Gastroesophageal sphincter (tissue), 4 donors: ENCODE data around the gene NHS. TPM values are rescaled to one million over a fixed set of nuclear protein-coding genes. Genes with fewer than 3 reads are reported as not detected.

ENCODE experiments used
- ATAC-seq: fragments of 150-250 bp; one replicate; pipeline ENCODE4 v1.9.1; 2016; ENCODE audit warnings: mild to moderate bottlenecking, moderate library complexity
- H3K27ac ChIP-seq, 4 donors: fragments of 200-600 bp; sonication (generic) in 3 of 4; 1 replicate in 3 of 4; 2 replicates in 1 of 4; pipeline ENCODE4 v1.5.1; 2016 to 2019
- H3K27me3 ChIP-seq: fragments of 200-600 bp; sonication (generic); one replicate; pipeline ENCODE4 v1.5.1; 2019
- H3K36me3 ChIP-seq, 2 donors: fragments of 200-600 bp; sonication (generic); one replicate each; pipeline ENCODE4 v1.5.1; 2019; ENCODE audit warnings: control low read depth in 1 of 2
- H3K4me1 ChIP-seq, 3 donors: fragments of 200-600 bp; sonication (generic); 1 replicate in 2 of 3; 2 replicates in 1 of 3; pipeline ENCODE4 v1.5.1; 2016 to 2019; ENCODE audit warnings: control low read depth in 2 of 3
- H3K4me3 ChIP-seq, 2 donors: fragments of 200-600 bp; sonication (generic); one replicate each; pipeline ENCODE4 v1.5.1; 2019; ENCODE audit warnings: mild to moderate bottlenecking in 1 of 2, moderate library complexity in 1 of 2
- H3K9me3 ChIP-seq, 3 donors: fragments of 200-600 bp; sonication (generic); one replicate each; pipeline ENCODE4 v1.5.1; 2017 to 2019; ENCODE audit warnings: control low read depth in 2 of 3
- CTCF ChIP-seq, 4 experiments: fragments of 200-600 bp in 2 of 4; fragments of 450-650 bp in 2 of 4; sonication (generic) in 1 of 4; IDR thresholded peaks; one replicate each; pipeline ENCODE4 v1.5.1; 2017 to 2019; ENCODE audit warnings: antibody characterized with exemption in 4 of 4, mild to moderate bottlenecking in 2 of 4, moderate library complexity in 2 of 4
- EP300 ChIP-seq: sonication (generic); formaldehyde crosslinking; IDR thresholded peaks from one replicate; pipeline ENCODE4 v1.6.1; 2017; ENCODE audit warnings: antibody characterized with exemption, mild to moderate bottlenecking
- POLR2A ChIP-seq, 2 donors: fragments of 450-650 bp; IDR thresholded peaks; one replicate each; pipeline ENCODE4 v1.6.1; 2017; ENCODE audit warnings: antibody characterized with exemption in 2 of 2, mild to moderate bottlenecking in 2 of 2, moderate library complexity in 1 of 2
- POLR2AphosphoS5 ChIP-seq: sonication (generic); formaldehyde crosslinking; IDR thresholded peaks from one replicate; pipeline ENCODE4 v1.6.1; 2017; ENCODE audit warnings: antibody characterized with exemption
- WGBS, 2 donors: methylation state at CpG; one replicate each; pipeline ENCODE4 v1.1.5; 2018; ENCODE audit warnings: low coverage in 1 of 2; 5-methylcytosine and 5-hydroxymethylcytosine counted together
- total RNA-seq, 4 donors: library from RNA; depleted of rRNA; stranded (reverse); fragments of >200 nt; gene quantifications; one replicate each; pipeline ENCODE4 v1.1.0, GENCODE V29; 2016

NHS gene
- total RNA-seq, 4 donors from 2014 or later, result 4.7 to 12.3 (median 6.6) TPM

- ATAC-seq, result no peak
- H3K4me1 ChIP-seq, result peaks cover 0 to 15% (median 0%) of the 10 kb centered on the region in 3 donors
- no peak for TF ChIP-seq POLR2A (IDR thresholded peaks at IDR 0.05)
- no peak for TF ChIP-seq EP300
- no peak for TF ChIP-seq POLR2AphosphoS5
- no peak for TF ChIP-seq CTCF (IDR thresholded peaks at IDR 0.05)
- H3K9me3 ChIP-seq, result no peaks in the 10 kb centered on the region
- no peaks in the 10 kb centered on the region for H3K27me3 ChIP-seq
- no peak overlapping the region for H3K4me3 ChIP-seq
- no peaks in the 10 kb centered on the region for H3K36me3 ChIP-seq
- WGBS, 2 donors, result 34 to 50% methylated on average over 2 of the region's 2 CpGs
- H3K27ac ChIP-seq, result no peak overlapping the region
Observed at GRCh38 chrX:17682259-17682658, 307.3 kb downstream of the NHS start.

GRCh38 chrX:17685026-17685425 lies 310.0 kb downstream of the NHS start:
- no peak overlapping the region for H3K27ac ChIP-seq
- no peaks in the 10 kb centered on the region for H3K36me3 ChIP-seq
- no peaks in the 10 kb centered on the region for H3K27me3 ChIP-seq
- TF ChIP-seq CTCF (IDR thresholded peaks at IDR 0.05) (no peak), EP300 (no peak), POLR2AphosphoS5 (no peak), POLR2A (IDR thresholded peaks at IDR 0.05) (no peak)
- H3K4me3 ChIP-seq, result no peak overlapping the region
- peaks cover 0 to 18% (median 0%) of the 10 kb centered on the region in 3 donors for H3K4me1 ChIP-seq
- 62 to 76% methylated on average over 3 to 4 of the region's 4 CpGs for WGBS, 2 donors
- no peak for ATAC-seq
- H3K9me3 ChIP-seq, result no peaks in the 10 kb centered on the region

DNA sequence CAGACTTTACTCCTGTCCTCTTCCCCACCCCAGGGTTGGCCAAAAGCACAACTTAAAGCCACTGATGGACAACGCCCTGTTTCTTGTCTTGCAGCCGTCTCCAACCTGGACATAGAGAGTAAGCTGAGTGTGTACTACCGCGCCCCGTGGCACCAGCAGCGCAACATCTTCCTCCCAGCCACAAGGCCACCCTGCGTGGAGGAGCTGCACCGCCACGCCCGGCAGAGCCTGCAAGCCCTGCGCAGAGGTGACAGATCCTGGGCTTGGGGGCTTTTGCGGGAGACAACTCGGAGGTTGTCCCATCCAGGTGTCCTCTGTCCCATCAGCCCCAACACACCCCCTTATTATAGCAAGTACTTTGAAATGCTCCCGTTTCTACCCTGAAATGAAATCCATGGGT lies 312.6 kb downstream of the NHS start:
- WGBS, 2 donors, result 82% methylated on average over 5 of the region's 14 CpGs; no CpG with 5 or more reads in 1 of the 2 donors
- H3K27me3 ChIP-seq, result no peaks in the 10 kb centered on the region
- H3K9me3 ChIP-seq, result no peaks in the 10 kb centered on the region
- no peak overlapping the region for H3K4me3 ChIP-seq
- no peak overlapping the region for H3K27ac ChIP-seq
- ATAC-seq, result no peak
- H3K36me3 ChIP-seq, result no peaks in the 10 kb centered on the region
- TF ChIP-seq EP300 (no peak), POLR2A (IDR thresholded peaks at IDR 0.05) (no peak), POLR2AphosphoS5 (no peak), CTCF (IDR thresholded peaks at IDR 0.05) (no peak)
- peaks cover 0 to 7% (median 0%) of the 10 kb centered on the region in 3 donors for H3K4me1 ChIP-seq

DNA sequence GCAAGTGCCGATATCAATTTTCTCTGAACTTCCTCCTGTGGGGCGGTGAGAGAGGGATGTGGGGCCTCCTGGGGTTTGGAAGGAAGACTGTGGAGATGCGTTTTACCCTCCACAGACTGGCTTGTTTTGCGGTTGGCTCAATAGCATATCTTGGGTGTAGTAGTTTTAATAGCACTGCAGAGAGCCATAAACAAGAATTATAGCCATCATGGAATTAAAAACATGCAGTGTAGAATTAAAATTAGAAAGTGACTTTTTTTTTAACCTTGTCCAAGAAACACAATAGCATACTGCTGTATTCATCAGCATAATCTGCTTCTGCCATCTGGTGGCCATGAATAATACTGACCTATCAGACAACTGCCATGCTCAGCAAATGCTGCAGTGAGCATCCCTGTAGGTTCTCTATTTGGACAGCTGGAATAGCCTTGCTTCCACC lies 315.0 kb downstream of the NHS start:
- TF ChIP-seq CTCF (IDR thresholded peaks at IDR 0.05) (peak; percentile 40 to 75 (median 71)), EP300 (no peak), POLR2A (IDR thresholded peaks at IDR 0.05) (no peak), POLR2AphosphoS5 (peak; percentile 17)
- H3K4me1 ChIP-seq, result peaks cover 0 to 7% (median 0%) of the 10 kb centered on the region in 3 donors
- H3K27me3 ChIP-seq, result no peaks in the 10 kb centered on the region
- WGBS, 2 donors, result 30 to 37% methylated on average over 3 to 4 of the region's 4 CpGs
- H3K4me3 ChIP-seq, result no peak overlapping the region
- peak; percentile 71 for ATAC-seq
- no peaks in the 10 kb centered on the region for H3K9me3 ChIP-seq
- no peak overlapping the region for H3K27ac ChIP-seq
- peaks cover 0 to 7% of the 10 kb centered on the region in 2 donors for H3K36me3 ChIP-seq

DNA sequence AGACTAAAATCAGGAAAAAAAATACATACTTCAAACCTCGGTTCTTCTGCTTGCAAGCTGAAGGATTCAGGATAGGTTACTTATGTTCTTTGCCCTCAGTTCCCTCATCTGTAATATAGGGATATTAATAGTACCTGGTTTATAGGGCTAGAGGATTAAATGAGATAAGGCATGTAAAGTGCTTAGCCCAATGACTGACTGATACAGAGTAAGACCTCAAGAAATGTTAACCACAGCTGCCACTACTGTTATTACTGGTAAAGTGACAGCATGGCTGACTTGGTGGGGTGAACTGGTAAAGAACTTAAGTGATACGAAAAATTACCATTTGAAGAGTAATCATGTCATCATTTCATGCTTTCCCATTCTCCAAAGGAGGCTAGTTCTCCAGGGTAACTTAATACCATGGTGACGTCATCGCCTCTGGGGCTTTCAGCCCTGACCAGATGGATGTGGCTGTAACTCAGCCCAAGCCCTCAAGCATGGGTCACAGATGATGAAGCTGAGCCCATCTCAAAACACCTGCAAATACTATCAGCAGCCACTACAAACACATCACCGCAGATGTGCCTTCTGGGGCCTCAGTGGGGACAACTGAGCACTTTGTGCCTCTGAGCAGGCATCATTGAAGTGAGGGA lies 317.8 kb downstream of the NHS start:
- Histone ChIP-seq H3K9me3 (no peaks in the 10 kb centered on the region), H3K27ac (no peak overlapping the region), H3K36me3 (peaks cover 0 to 7% of the 10 kb centered on the region in 2 donors), H3K4me3 (no peak overlapping the region), H3K4me1 (peaks cover 0 to 7% (median 0%) of the 10 kb centered on the region in 3 donors), H3K27me3 (no peaks in the 10 kb centered on the region)
- TF ChIP-seq POLR2A (IDR thresholded peaks at IDR 0.05) (no peak), EP300 (no peak), CTCF (IDR thresholded peaks at IDR 0.05) (no peak), POLR2AphosphoS5 (no peak)
- no peak for ATAC-seq
- 45 to 100% methylated on average over 2 of the region's 5 CpGs for WGBS, 2 donors
